ENCODE data around the gene CUBN. TPM values are rescaled to one million over a fixed set of nuclear protein-coding genes. Genes with fewer than 3 reads are reported as not detected.

Gene CUBN
- total RNA-seq, 2 donors from 2014 or later = 2.6 to 3.6 TPM

GRCh38 chr10:17109046-17109445, 20.6 kb downstream of the CUBN start:
- intact Hi-C loops (cut with DNase I) = no loop called here
- TF ChIP-seq POLR2A (IDR thresholded peaks at IDR 0.05) (no peak), CTCF (IDR thresholded peaks at IDR 0.05) (no peak)
- Histone ChIP-seq H3K36me3 (replicated peaks in 1 of 2; ENCODE audit: insufficient read depth in 1 of 2, low read depth in 2 of 2) (no peaks in the 10 kb centered on the region), H3K4me1 (no peaks in the 10 kb centered on the region), H3K27ac (no peak overlapping the region), H3K4me3 (no peak overlapping the region), H3K27me3 (no peaks in the 10 kb centered on the region), H3K9me3 (no peaks in the 10 kb centered on the region)
- ATAC-seq (no peak), DNase-seq (no peak)
- WGBS, 2 donors = 72 to 81% methylated on average over 2 of the region's 2 CpGs

GRCh38 chr10:17106991-17107390, 22.6 kb downstream of the CUBN start:
- TF ChIP-seq CTCF (IDR thresholded peaks at IDR 0.05) (no peak), POLR2A (IDR thresholded peaks at IDR 0.05) (no peak)
- no peaks in the 10 kb centered on the region for H3K4me1 ChIP-seq
- H3K27ac ChIP-seq = no peak overlapping the region
- H3K36me3 ChIP-seq (replicated peaks in 1 of 2; ENCODE audit: insufficient read depth in 1 of 2, low read depth in 2 of 2) = no peaks in the 10 kb centered on the region
- H3K27me3 ChIP-seq = no peaks in the 10 kb centered on the region
- ATAC-seq = no peak
- DNase-seq = no peak
- H3K4me3 ChIP-seq = no peak overlapping the region
- intact Hi-C loops (cut with DNase I) = no loop called here
- H3K9me3 ChIP-seq = no peaks in the 10 kb centered on the region
- WGBS, 2 donors = 75% methylated on average over 5 of the region's 5 CpGs

GRCh38 chr10:17101910-17102266, 27.7 kb downstream of the CUBN start:
- TF ChIP-seq POLR2A (IDR thresholded peaks at IDR 0.05) = no peak
- no peak for TF ChIP-seq CTCF (IDR thresholded peaks at IDR 0.05)
- no peak overlapping the region for H3K4me3 ChIP-seq
- H3K36me3 ChIP-seq (replicated peaks in 1 of 2; ENCODE audit: insufficient read depth in 1 of 2, low read depth in 2 of 2) = no peaks in the 10 kb centered on the region
- no peak for ATAC-seq
- H3K9me3 ChIP-seq = no peaks in the 10 kb centered on the region
- no peak for DNase-seq
- no peak overlapping the region for H3K27ac ChIP-seq
- H3K4me1 ChIP-seq = no peaks in the 10 kb centered on the region
- H3K27me3 ChIP-seq = no peaks in the 10 kb centered on the region
- intact Hi-C loops (cut with DNase I) = no loop called here

- WGBS, 2 donors = 70 to 73% methylated on average over 7 of the region's 7 CpGs
- no peaks in the 10 kb centered on the region for H3K27me3 ChIP-seq
- ATAC-seq (no peak), DNase-seq (no peak)
- H3K27ac ChIP-seq = no peak overlapping the region
- no peaks in the 10 kb centered on the region for H3K36me3 ChIP-seq (replicated peaks in 1 of 2; ENCODE audit: insufficient read depth in 1 of 2, low read depth in 2 of 2)
- TF ChIP-seq POLR2A (IDR thresholded peaks at IDR 0.05) (no peak), CTCF (IDR thresholded peaks at IDR 0.05) (no peak)
- H3K4me3 ChIP-seq = no peak overlapping the region
- no peaks in the 10 kb centered on the region for H3K9me3 ChIP-seq
- intact Hi-C loops (cut with DNase I) = no loop called here
- no peaks in the 10 kb centered on the region for H3K4me1 ChIP-seq
Observed at GRCh38 chr10:17101257-17101909, 28.2 kb downstream of the CUBN start.

- H3K27me3 ChIP-seq = no peaks in the 10 kb centered on the region
- H3K9me3 ChIP-seq = no peaks in the 10 kb centered on the region
- 85 to 87% methylated on average over 9 of the region's 9 CpGs for WGBS, 2 donors
- H3K4me1 ChIP-seq = no peaks in the 10 kb centered on the region
- H3K27ac ChIP-seq = no peak overlapping the region
- intact Hi-C loops (cut with DNase I) = no loop called here
- H3K36me3 ChIP-seq (replicated peaks in 1 of 2; ENCODE audit: insufficient read depth in 1 of 2, low read depth in 2 of 2) = no peaks in the 10 kb centered on the region
- ATAC-seq (no peak), DNase-seq (no peak)
- no peak for TF ChIP-seq CTCF (IDR thresholded peaks at IDR 0.05)
- TF ChIP-seq POLR2A (IDR thresholded peaks at IDR 0.05) = no peak
- no peak overlapping the region for H3K4me3 ChIP-seq
Observed at GRCh38 chr10:17100586-17100985, 29.0 kb downstream of the CUBN start.
